GM12874 (cell line): ENCODE data around the gene OR5B12.

Experiments used
- CTCF ChIP-seq: IDR thresholded peaks from 2 replicates; pipeline ENCODE4 v1.5.1; 2011; ENCODE audit warnings: low read depth, mild to moderate bottlenecking, control low read depth, low read length, moderate library complexity; ENCODE audit not compliant: insufficient read depth

OR5B12 gene

GRCh38 chr11:58442136-58442535, at the start of gene OR5B12:
Gene OR5B12 (minus strand): TSS chr11:58442236. CDS start chr11:58440151, 2,085 bp downstream.
- TF ChIP-seq CTCF, result no peak

- TF ChIP-seq CTCF, result no peak
Observed at GRCh38 chr11:58490827-58491226, 48.8 kb upstream of the OR5B12 start.

- no peak for TF ChIP-seq CTCF
Observed at GRCh38 chr11:58487170-58487569, 45.1 kb upstream of the OR5B12 start.

- TF ChIP-seq CTCF, result no peak
Observed at GRCh38 chr11:58485961-58486360, 43.9 kb upstream of the OR5B12 start.

- no peak for TF ChIP-seq CTCF
Observed at GRCh38 chr11:58471892-58472291, 29.9 kb upstream of the OR5B12 start.

GRCh38 chr11:58466293-58466692, 24.3 kb upstream of the OR5B12 start:
- TF ChIP-seq CTCF, result no peak

- TF ChIP-seq CTCF, result no peak
Observed at GRCh38 chr11:58465690-58466089, 23.7 kb upstream of the OR5B12 start.

GRCh38 chr11:58451585-58451984, 9.5 kb upstream of the OR5B12 start:
- no peak for TF ChIP-seq CTCF
